Fibroblast of skin of right biceps (primary cell): Measurements from ENCODE around the gene SAMD14.

Experiments used
- DNase-seq: peaks from one replicate; pipeline ENCODE4 v3.0.0-alpha.2; 2013

SAMD14 gene

GRCh38 chr17:50111673-50112655 lies 18.0 kb downstream of the SAMD14 start:
- DNase-seq: no peak

- DNase-seq: no peak
These were observed 19.2 kb downstream of the SAMD14 start for GRCh38 chr17:50110591-50111349.

GRCh38 chr17:50109785-50110184 lies 20.2 kb downstream of the SAMD14 start:
- no peak for DNase-seq

- DNase-seq: no peak
These were observed 20.8 kb downstream of the SAMD14 start for GRCh38 chr17:50109207-50109606.

GRCh38 chr17:50108556-50108955 lies 21.4 kb downstream of the SAMD14 start:
- DNase-seq: no peak

GRCh38 chr17:50107790-50108414 lies 22.1 kb downstream of the SAMD14 start:
- peak; percentile 44 for DNase-seq

- no peak for DNase-seq
These were observed 23.4 kb downstream of the SAMD14 start for GRCh38 chr17:50106393-50107131.

- DNase-seq: no peak
These were observed 24.1 kb downstream of the SAMD14 start for GRCh38 chr17:50105811-50106210.

- DNase-seq: no peak
These were observed 26.0 kb downstream of the SAMD14 start for GRCh38 chr17:50103941-50104340.

- DNase-seq: no peak
These were observed 26.7 kb downstream of the SAMD14 start for GRCh38 chr17:50103252-50103651.

GRCh38 chr17:50102164-50102991 lies 27.6 kb downstream of the SAMD14 start:
- no peak for DNase-seq

- peak; percentile 59 for DNase-seq
These were observed 28.4 kb downstream of the SAMD14 start for GRCh38 chr17:50101346-50102163.

GRCh38 chr17:50100921-50101345 lies 29.0 kb downstream of the SAMD14 start:
- DNase-seq: peak; percentile 53

- DNase-seq: no peak
These were observed 29.5 kb downstream of the SAMD14 start for GRCh38 chr17:50100480-50100883.

- no peak for DNase-seq
These were observed 31.0 kb downstream of the SAMD14 start for GRCh38 chr17:50099003-50099402.

- DNase-seq: no peak
These were observed 31.4 kb downstream of the SAMD14 start for GRCh38 chr17:50098583-50098982.

GRCh38 chr17:50097926-50098325 lies 32.0 kb downstream of the SAMD14 start:
- no peak for DNase-seq

- DNase-seq: no peak
These were observed 32.5 kb downstream of the SAMD14 start for GRCh38 chr17:50097455-50097854.

- DNase-seq: no peak
These were observed 33.2 kb downstream of the SAMD14 start for GRCh38 chr17:50096758-50097157.

GRCh38 chr17:50096092-50096491 lies 33.9 kb downstream of the SAMD14 start:
- DNase-seq: no peak

- DNase-seq: no peak
These were observed 34.3 kb downstream of the SAMD14 start for GRCh38 chr17:50095626-50096037.
